NCI-H2081 treated with DMSO at 0.1 percent for 48 hours (cell line): ENCODE data around the gene C15orf40.
"Not testable (repeated sequence)": the region's sequence is repeated elsewhere in the genome, so short reads cannot be mapped to it uniquely, and the experiment has no call there.

Source experiments
- DNase-seq: peaks from one replicate; lab custom pipeline; 2025; lab: John Stamatoyannopoulos, UW

The C15orf40 gene

GRCh38 chr15:83011271-83012075 lies at the start of gene C15orf40:
TSS of gene C15orf40 (minus strand) at chr15:83011639. CDS start at chr15:83011607, 32 bp downstream.
- peak; percentile 53 for DNase-seq

GRCh38 chr15:83057696-83058376 lies 46.4 kb upstream of the C15orf40 start:
- DNase-seq = no peak

GRCh38 chr15:83057002-83057401 lies 45.6 kb upstream of the C15orf40 start:
- no peak for DNase-seq

GRCh38 chr15:83053151-83053550 lies 41.7 kb upstream of the C15orf40 start:
- DNase-seq = no peak

- no peak for DNase-seq
Observed at GRCh38 chr15:83046558-83047127, 35.2 kb upstream of the C15orf40 start.

GRCh38 chr15:83044156-83044555 lies 32.7 kb upstream of the C15orf40 start:
- DNase-seq = no peak

- DNase-seq = no peak
Observed at GRCh38 chr15:83039206-83039605, 27.8 kb upstream of the C15orf40 start.

- DNase-seq = no peak
Observed at GRCh38 chr15:83036253-83036652, 24.8 kb upstream of the C15orf40 start.

- DNase-seq = not testable (repeated sequence)
Observed at GRCh38 chr15:83031234-83031633, 19.8 kb upstream of the C15orf40 start.

GRCh38 chr15:83030021-83030420 lies 18.6 kb upstream of the C15orf40 start:
- DNase-seq = no peak

GRCh38 chr15:83018436-83018835 lies 7.0 kb upstream of the C15orf40 start:
- no peak for DNase-seq

- no peak for DNase-seq
Observed at GRCh38 chr15:83016906-83017305, 5.5 kb upstream of the C15orf40 start.

GRCh38 chr15:83015361-83015760 lies 3.9 kb upstream of the C15orf40 start:
- no peak for DNase-seq

- DNase-seq = no peak
Observed at GRCh38 chr15:83014205-83014653, 2.8 kb upstream of the C15orf40 start.

GRCh38 chr15:83012636-83013035 lies 1.2 kb upstream of the C15orf40 start:
- no peak for DNase-seq

GRCh38 chr15:83012076-83012426 lies 612 bp upstream of the C15orf40 start:
- DNase-seq = no peak

- peak; percentile 3 for DNase-seq
Observed at GRCh38 chr15:83010709-83011270, 649 bp downstream of the C15orf40 start.

- not testable (repeated sequence) for DNase-seq
Observed at GRCh38 chr15:83000672-83001031, 10.8 kb downstream of the C15orf40 start.

- peak; percentile 9 for DNase-seq
Observed at GRCh38 chr15:82999905-83000671, 11.4 kb downstream of the C15orf40 start.

- no peak for DNase-seq
Observed at GRCh38 chr15:82999426-82999825, 12.0 kb downstream of the C15orf40 start.

GRCh38 chr15:82995938-82996337 lies 15.5 kb downstream of the C15orf40 start:
- no peak for DNase-seq

- no peak for DNase-seq
Observed at GRCh38 chr15:82995076-82995475, 16.4 kb downstream of the C15orf40 start.
